Measurements from ENCODE around the gene SLC39A2.

GRCh38 chr14:21047378-21047781 is 48.3 kb downstream of the SLC39A2 start:
- TF ChIP-seq POLR2A (IDR thresholded peaks at IDR 0.05), result no peak
- TF ChIP-seq, protein P1, sequence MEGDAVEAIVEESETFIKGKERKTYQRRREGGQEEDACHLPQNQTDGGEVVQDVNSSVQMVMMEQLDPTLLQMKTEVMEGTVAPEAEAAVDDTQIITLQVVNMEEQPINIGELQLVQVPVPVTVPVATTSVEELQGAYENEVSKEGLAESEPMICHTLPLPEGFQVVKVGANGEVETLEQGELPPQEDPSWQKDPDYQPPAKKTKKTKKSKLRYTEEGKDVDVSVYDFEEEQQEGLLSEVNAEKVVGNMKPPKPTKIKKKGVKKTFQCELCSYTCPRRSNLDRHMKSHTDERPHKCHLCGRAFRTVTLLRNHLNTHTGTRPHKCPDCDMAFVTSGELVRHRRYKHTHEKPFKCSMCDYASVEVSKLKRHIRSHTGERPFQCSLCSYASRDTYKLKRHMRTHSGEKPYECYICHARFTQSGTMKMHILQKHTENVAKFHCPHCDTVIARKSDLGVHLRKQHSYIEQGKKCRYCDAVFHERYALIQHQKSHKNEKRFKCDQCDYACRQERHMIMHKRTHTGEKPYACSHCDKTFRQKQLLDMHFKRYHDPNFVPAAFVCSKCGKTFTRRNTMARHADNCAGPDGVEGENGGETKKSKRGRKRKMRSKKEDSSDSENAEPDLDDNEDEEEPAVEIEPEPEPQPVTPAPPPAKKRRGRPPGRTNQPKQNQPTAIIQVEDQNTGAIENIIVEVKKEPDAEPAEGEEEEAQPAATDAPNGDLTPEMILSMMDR (IDR thresholded peaks at IDR 0.05), result no peak

All from testis (tissue), 2 donors.